Endometrial microvascular endothelial cells (primary cell): ENCODE results near the gene CREM. TPM values are rescaled to one million over a fixed set of nuclear protein-coding genes. Genes with fewer than 3 reads are reported as not detected.

Experiments
- in situ Hi-C: cut with HindIII; loops from 2 replicates; pipeline ENCODE4 v1.10.0; 2017; ENCODE audit warnings: low sequenced_read_pairs, low pct_unique_long_range_greater_than_20kb; ENCODE audit errors: inconsistent ontology term
- total RNA-seq: library from RNA; depleted of rRNA; stranded (reverse); fragments of >200 nt; gene quantifications from one replicate; pipeline ENCODE4 v1.2.3, GENCODE V29; 2015; ENCODE audit errors: inconsistent ontology term

Gene CREM
- total RNA-seq, 1 donor from 2014 or later: 82.3 TPM

- in situ Hi-C loops: no loop called here
Observed at GRCh38 chr10:35237766-35238512, 111.3 kb downstream of the CREM start.

- in situ Hi-C loops: no loop called here
Observed at GRCh38 chr10:35244549-35244948, 117.9 kb downstream of the CREM start.

- in situ Hi-C loops: no loop called here
Observed at GRCh38 chr10:35246770-35247343, 120.2 kb downstream of the CREM start.

GRCh38 chr10:35251373-35252100 lies 124.9 kb downstream of the CREM start:
- in situ Hi-C loops: no loop called here

GRCh38 chr10:35257057-35257983 lies 130.7 kb downstream of the CREM start:
- in situ Hi-C loops: no loop called here

- in situ Hi-C loops: no loop called here
Observed at GRCh38 chr10:35259769-35260397, 133.2 kb downstream of the CREM start.

GRCh38 chr10:35262436-35262835 lies 135.8 kb downstream of the CREM start:
- in situ Hi-C loops: no loop called here

Other genes starting within 250 kb of the CREM start
- gene CUL2, start 36.5 kb upstream of the CREM start, total RNA-seq: 37.5 TPM
- gene CCNY, start 209.7 kb downstream of the CREM start, total RNA-seq: 54.7 TPM